HCT116 (cell line): ENCODE results near the gene GLB1L. TPM values are rescaled to one million over a fixed set of nuclear protein-coding genes. Genes with fewer than 3 reads are reported as not detected.

Experiments used
- ATAC-seq: fragments of 200-7000 bp; cut with Tn5 transposase; 2 replicates; pipeline ENCODE4 v1.9.1; 2020; ENCODE audit warnings: mild to moderate bottlenecking, moderate library complexity
- BruUV-seq: library from RNA; stranded (reverse); fragments of 400-500 nt; replicated peaks from 2 replicates; lab custom pipeline; 2021; lab: Mats Ljungman, UMichigan
- CTCF ChIA-PET: fragments of 300-600 bp; sonication (Branson Sonifier 250); formaldehyde crosslinking; loops from one replicate; lab custom pipeline; 2021; ENCODE audit warnings: antibody characterized with exemption; lab: Charles Lee
- POLR2A ChIA-PET: fragments of 300-600, 350-600 bp; sonication (Branson Sonifier 250); formaldehyde crosslinking; loops from one replicate; lab custom pipeline; 2021; ENCODE audit warnings: antibody characterized with exemption; lab: Charles Lee
- RAD21 ChIA-PET, 2 experiments: fragments of 300-600 bp; sonication (Branson Sonifier 250); formaldehyde crosslinking; loops; one replicate each; lab custom pipeline; 2023; ENCODE audit warnings: low total read pairs in 2 of 2; ENCODE audit not compliant: uncharacterized antibody in 2 of 2, unreplicated experiment in 2 of 2, low non-redundant PET in 1 of 2; lab: Charles Lee
- DNase-seq: peaks from one replicate; pipeline ENCODE4 v3.0.0-alpha.2; 2010; ENCODE audit warnings: low read depth, low spot score
- H2AFZ ChIP-seq: fragments of 200-600 bp; shearing (Covaris generic), sonication (generic); 2 replicates; pipeline ENCODE4 v1.6.1; 2017; ENCODE audit warnings: low read depth, mixed run types, mixed read lengths, antibody characterized with exemption, low read length; ENCODE audit not compliant: poor library complexity, severe bottlenecking
- H3K27ac ChIP-seq: 2 replicates; pipeline ENCODE4 v1.5.1; 2012; ENCODE audit warnings: low read depth, low read length
- H3K27me3 ChIP-seq: fragments of 200-600 bp; sonication (generic); 2 replicates; pipeline ENCODE4 v1.6.1; 2016; ENCODE audit warnings: mixed run types, low read length, mixed read lengths; ENCODE audit not compliant: insufficient read depth
- H3K36me3 ChIP-seq, 2 experiments: fragments of 200-500 bp in 1 of 2; fragments of 200-600 bp in 1 of 2; sonication (Bioruptor generic) in 1 of 2; sonication (generic) in 1 of 2; 2 replicates each; pipeline versions ENCODE4 v1.5.1 to v1.6.1; 2014 to 2016; ENCODE audit warnings: low read length in 2 of 2, inconsistent platforms in 1 of 2, mixed read lengths in 1 of 2, mixed run types in 1 of 2; ENCODE audit not compliant: insufficient read depth in 2 of 2, control insufficient read depth in 1 of 2
- H3K4me1 ChIP-seq, 2 experiments: fragments of 200-600 bp in 1 of 2; sonication (generic) in 1 of 2; 2 replicates each; pipeline versions ENCODE4 v1.5.1 to v1.6.1; 2012 to 2017; ENCODE audit warnings: low read length in 2 of 2, inconsistent platforms in 1 of 2, mild to moderate bottlenecking in 1 of 2, mixed read lengths in 1 of 2, mixed run types in 1 of 2, moderate library complexity in 1 of 2; ENCODE audit not compliant: insufficient read depth in 2 of 2, control insufficient read depth in 1 of 2
- H3K4me2 ChIP-seq: fragments of 200-600 bp; sonication (generic); 2 replicates; pipeline ENCODE4 v1.6.1; 2017; ENCODE audit warnings: mixed run types, low read length, mixed read lengths
- H3K4me3 ChIP-seq, 2 experiments: fragments of 200-600 bp in 1 of 2; sonication (generic) in 1 of 2; replicated peaks in 1 of 2; 2 replicates each; pipeline ENCODE4 v1.5.1; 2011 to 2016; ENCODE audit warnings: low read length in 2 of 2, control low read depth in 1 of 2, low read depth in 1 of 2, mild to moderate bottlenecking in 1 of 2, mixed read lengths in 1 of 2, mixed run types in 1 of 2
- H3K79me2 ChIP-seq: fragments of 200-600 bp; sonication (generic); 2 replicates; pipeline ENCODE4 v1.6.1; 2017; ENCODE audit warnings: mild to moderate bottlenecking, mixed run types, low read length, moderate library complexity, mixed read lengths; ENCODE audit not compliant: insufficient read depth
- H3K9ac ChIP-seq: fragments of 200-600 bp; sonication (generic); 2 replicates; pipeline ENCODE4 v1.6.1; 2016; ENCODE audit warnings: low read length, mixed read lengths
- H3K9me2 ChIP-seq: fragments of 200-600 bp; sonication (generic), shearing (Covaris generic); 2 replicates; pipeline ENCODE4 v1.6.1; 2017; ENCODE audit warnings: mixed run types, mild to moderate bottlenecking, moderate library complexity; ENCODE audit not compliant: insufficient read depth
- H3K9me3 ChIP-seq, 2 experiments: fragments of 200-500 bp in 1 of 2; fragments of 200-600 bp in 1 of 2; sonication (Bioruptor generic) in 1 of 2; sonication (generic) in 1 of 2; 2 replicates each; pipeline ENCODE4 v1.6.1; 2014 to 2017; ENCODE audit warnings: low read length in 2 of 2, mixed read lengths in 2 of 2, inconsistent platforms in 1 of 2, low read depth in 1 of 2, mild to moderate bottlenecking in 1 of 2, mixed run types in 1 of 2, moderate library complexity in 1 of 2; ENCODE audit not compliant: control insufficient read depth in 1 of 2, insufficient read depth in 1 of 2
- H4K20me1 ChIP-seq: fragments of 200-600 bp; sonication (generic), shearing (Covaris generic); 2 replicates; pipeline ENCODE4 v1.6.1; 2017; ENCODE audit warnings: mixed run types, mild to moderate bottlenecking, moderate library complexity; ENCODE audit not compliant: insufficient read depth
- ATF3 ChIP-seq: IDR thresholded peaks from 2 replicates; pipeline ENCODE4 v1.6.1; 2012
- CBX3 ChIP-seq: IDR thresholded peaks from 2 replicates; pipeline ENCODE4 v1.6.1; 2012; ENCODE audit warnings: low read depth
- CEBPB ChIP-seq: IDR thresholded peaks from 2 replicates; pipeline ENCODE4 v1.6.1; 2012; ENCODE audit warnings: low read depth
- CTCF ChIP-seq, 3 experiments: fragments of 200-600 bp in 1 of 3; sonication (generic) in 1 of 3; IDR thresholded peaks in 2 of 3; conservative IDR thresholded peaks in 1 of 3; 2 replicates each; pipeline ENCODE4 v1.5.1; 2012 to 2017; ENCODE audit warnings: low read depth in 2 of 3, low read length in 2 of 3, antibody characterized with exemption in 1 of 3, borderline replicate concordance in 1 of 3, control low read depth in 1 of 3, mild to moderate bottlenecking in 1 of 3, mixed read lengths in 1 of 3, mixed run types in 1 of 3, moderate library complexity in 1 of 3; ENCODE audit not compliant: insufficient read depth in 1 of 3
- EGR1 ChIP-seq: IDR thresholded peaks from 2 replicates; pipeline ENCODE4 v1.6.1; 2012; ENCODE audit warnings: low read depth
- ELF1 ChIP-seq: IDR thresholded peaks from 2 replicates; pipeline ENCODE4 v1.6.1; 2012; ENCODE audit warnings: low read depth, borderline replicate concordance
- EZH2 ChIP-seq: fragments of 200-600 bp; sonication (generic); IDR thresholded peaks from 2 replicates; pipeline ENCODE4 v1.6.1; 2017; ENCODE audit warnings: antibody characterized with exemption, mixed run types
- FOSL1 ChIP-seq: IDR thresholded peaks from 2 replicates; pipeline ENCODE4 v1.6.1; 2012; ENCODE audit warnings: low read depth
- JUND ChIP-seq: IDR thresholded peaks from 2 replicates; pipeline ENCODE4 v1.6.1; 2012
- MAX ChIP-seq: IDR thresholded peaks from 2 replicates; pipeline ENCODE4 v1.6.1; 2012
- POLR2A ChIP-seq: IDR thresholded peaks from 2 replicates; pipeline ENCODE4 v1.7.0; 2011; ENCODE audit warnings: borderline replicate concordance; ENCODE audit not compliant: insufficient read depth, insufficient read length; ENCODE audit errors: extremely low read depth
- SIN3A ChIP-seq: IDR thresholded peaks from 2 replicates; pipeline ENCODE4 v1.6.1; 2012; ENCODE audit warnings: low read depth
- SP1 ChIP-seq: IDR thresholded peaks from 2 replicates; pipeline ENCODE4 v1.6.1; 2012; ENCODE audit warnings: low read depth
- TCF7L2 ChIP-seq: IDR thresholded peaks from 2 replicates; pipeline ENCODE4 v1.7.0; 2011; ENCODE audit warnings: borderline replicate concordance, inconsistent platforms; ENCODE audit not compliant: insufficient read depth, insufficient read length; ENCODE audit errors: extremely low read depth
- YY1 ChIP-seq: IDR thresholded peaks from 2 replicates; pipeline ENCODE4 v1.6.1; 2011; ENCODE audit warnings: low read length, low read depth, moderate library complexity, mild to moderate bottlenecking; ENCODE audit not compliant: insufficient replicate concordance; ENCODE audit errors: extremely low read depth
- ZBTB33 ChIP-seq: IDR thresholded peaks from 2 replicates; pipeline ENCODE4 v1.6.1; 2011; ENCODE audit warnings: mild to moderate bottlenecking, low read length, moderate library complexity; ENCODE audit not compliant: insufficient replicate concordance; ENCODE audit errors: extremely low read depth
- ZFX ChIP-seq: fragments of 450-650 bp; IDR thresholded peaks from 2 replicates; pipeline ENCODE4 v1.6.1; 2017
- ZNF274 ChIP-seq: fragments of 200-500 bp; sonication (Bioruptor generic); IDR thresholded peaks from 2 replicates; pipeline ENCODE4 v1.6.1; 2014; ENCODE audit warnings: mild to moderate bottlenecking, low read depth, low read length, inconsistent platforms
- intact Hi-C: fragments of 100-400 bp; cut with micrococcal nuclease; formaldehyde crosslinking; loops from 2 replicates; pipeline ENCODE4 v1.10.0; 2022
- total RNA-seq: library from RNA; stranded (reverse); gene quantifications from one replicate; pipeline ENCODE4 v1.2.1, GENCODE V29; 2021; ENCODE audit not compliant: unreplicated experiment

Gene GLB1L
- total RNA-seq, 1 experiment from 2014 or later: 6.6 TPM

GRCh38 chr2:219214786-219215185 is 30.5 kb downstream of the GLB1L start:
- Histone ChIP-seq H3K9ac (no peak overlapping the region), H3K9me3 (no peaks in the 10 kb centered on the region), H4K20me1 (no peaks in the 10 kb centered on the region)
- no peak for DNase-seq
- no peak for ATAC-seq
- intact Hi-C loops: no loop called here
- TF ChIP-seq TCF7L2: no peak
- TF ChIP-seq SP1: no peak
- no peak for TF ChIP-seq EGR1
- no peak for TF ChIP-seq MAX
- TF ChIP-seq CBX3: no peak
- no peak for TF ChIP-seq EZH2
- TF ChIP-seq ZBTB33: no peak
- no peak for TF ChIP-seq POLR2A
- no peak for TF ChIP-seq ZFX
- no peak for TF ChIP-seq ZNF274
- no peak for TF ChIP-seq ATF3
- TF ChIP-seq CTCF (IDR thresholded peaks at IDR 0.05 in 2 of 3, conservative IDR thresholded peaks at IDR 0.05 in 1 of 3; ENCODE audit: borderline replicate concordance in 1 of 3, insufficient read depth in 1 of 3, low read depth in 2 of 3, low read length in 2 of 3): no peak
- TF ChIP-seq FOSL1: no peak
- no peak for TF ChIP-seq ELF1
- no peak for TF ChIP-seq JUND
- no peak for TF ChIP-seq YY1
- no peak for TF ChIP-seq CEBPB
- TF ChIP-seq SIN3A: no peak
- TF ChIP-seq, all 23 proteins: peak for 0
- Histone ChIP-seq H3K36me3 (peaks cover 2 to 11% of the 10 kb centered on the region in 2 experiments; a peak in 2 of 4 replicates), H3K4me1 (peaks cover 9 to 37% of the 10 kb centered on the region in 2 experiments; a peak in 3 of 4 replicates), H3K79me2 (no peaks in the 10 kb centered on the region), H3K4me2 (no peak overlapping the region), H3K27ac (no peak overlapping the region), H2AFZ (no peak overlapping the region), H3K4me3 (no peak overlapping the region), H3K27me3 (no peaks in the 10 kb centered on the region), H3K9me2 (no peaks in the 10 kb centered on the region)
- CTCF ChIA-PET: no interaction called here
- RAD21 ChIA-PET: no interaction called here
- no TSS peak for BruUV-seq
- POLR2A ChIA-PET: no interaction called here
